GM23338 (cell line): ENCODE measurements around the gene BCAP29.

Source experiments
- CREB1 ChIP-seq: fragments of 250-450 bp; sonication (Bioruptor Pico); IDR thresholded peaks from 2 replicates; pipeline ENCODE4 v1.5.0; 2020; ENCODE audit warnings: low read depth, mild to moderate bottlenecking, moderate library complexity
- EZH2 ChIP-seq: fragments of 200-600 bp; sonication (generic); IDR thresholded peaks from one replicate; pipeline ENCODE4 v1.8.0; 2017; ENCODE audit warnings: antibody characterized with exemption, mild to moderate bottlenecking, low read depth; ENCODE audit not compliant: unreplicated experiment
- EZH2phosphoT487 ChIP-seq: fragments of 200-600 bp; sonication (generic); IDR thresholded peaks from one replicate; pipeline ENCODE4 v1.8.1; 2018; ENCODE audit warnings: antibody characterized with exemption; ENCODE audit not compliant: unreplicated experiment
- JUNB ChIP-seq: IDR thresholded peaks from one replicate; pipeline ENCODE4 v1.6.1; 2016; ENCODE audit warnings: antibody characterized with exemption; ENCODE audit not compliant: unreplicated experiment
- NANOG ChIP-seq: IDR thresholded peaks from 2 replicates; pipeline ENCODE4 v1.6.1; 2016; ENCODE audit warnings: antibody characterized with exemption, borderline replicate concordance
- POLR2AphosphoS5 ChIP-seq: IDR thresholded peaks from 2 replicates; pipeline ENCODE4 v1.6.1; 2016; ENCODE audit warnings: antibody characterized with exemption, low read depth
- STAT1 ChIP-seq: IDR thresholded peaks from one replicate; pipeline ENCODE4 v1.6.1; 2016; ENCODE audit warnings: antibody characterized with exemption; ENCODE audit not compliant: unreplicated experiment
- ZNF114 ChIP-seq: fragments of 250-450 bp; sonication (Bioruptor Pico); IDR thresholded peaks from 2 replicates; pipeline ENCODE4 v1.5.0; 2020; ENCODE audit warnings: mild to moderate bottlenecking, moderate library complexity
- ZNF331 ChIP-seq: fragments of 250-450 bp; sonication (Bioruptor Pico); IDR thresholded peaks from 2 replicates; pipeline ENCODE4 v1.5.0; 2020; ENCODE audit warnings: low read depth, mild to moderate bottlenecking, moderate library complexity
- TF ChIP-seq, protein P1 (sequence below), 2 experiments: fragments of 200-600 bp in 1 of 2; sonication (generic) in 1 of 2; conservative IDR thresholded peaks; 2 replicates each; pipeline versions ENCODE4 v1.5.1 to v1.6.1; 2016 to 2017; ENCODE audit warnings: antibody characterized with exemption in 2 of 2, low read depth in 2 of 2, mild to moderate bottlenecking in 2 of 2, moderate library complexity in 1 of 2
- TF ChIP-seq, protein P2 (sequence below): IDR thresholded peaks from one replicate; pipeline ENCODE4 v1.6.1; 2018; ENCODE audit warnings: antibody characterized with exemption; ENCODE audit not compliant: unreplicated experiment
- TF ChIP-seq, protein P3 (sequence below): IDR thresholded peaks from 2 replicates; pipeline ENCODE4 v1.6.1; 2016; ENCODE audit warnings: antibody characterized with exemption

DNA sequence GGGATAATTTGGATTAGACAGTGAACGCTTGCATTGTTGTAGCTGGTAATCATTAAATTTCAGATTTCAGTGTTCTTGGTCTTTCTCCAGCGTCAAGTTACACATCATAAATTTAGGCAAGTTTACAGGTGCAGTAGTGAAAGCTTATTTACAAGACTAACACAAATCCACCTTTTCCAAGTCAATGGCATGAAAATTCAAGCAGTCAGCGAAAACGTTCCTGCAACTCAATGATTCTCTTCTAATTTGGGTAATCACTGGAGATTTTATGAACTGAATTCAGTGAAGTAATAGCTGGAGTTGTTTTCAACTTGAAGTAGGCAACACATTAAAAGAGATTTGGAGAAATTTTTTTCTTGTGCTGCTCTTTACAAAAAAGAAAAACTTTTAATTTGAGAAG, 17.9 kb downstream of the BCAP29 start:
- TF ChIP-seq EZH2phosphoT487 (no peak), EZH2 (no peak), POLR2AphosphoS5 (no peak), ZNF331 (no peak), CREB1 (CRISPR knock-in tag) (no peak), JUNB (no peak), NANOG (no peak), STAT1 (no peak), ZNF114 (CRISPR knock-in tag) (no peak)
- TF ChIP-seq, protein P1, sequence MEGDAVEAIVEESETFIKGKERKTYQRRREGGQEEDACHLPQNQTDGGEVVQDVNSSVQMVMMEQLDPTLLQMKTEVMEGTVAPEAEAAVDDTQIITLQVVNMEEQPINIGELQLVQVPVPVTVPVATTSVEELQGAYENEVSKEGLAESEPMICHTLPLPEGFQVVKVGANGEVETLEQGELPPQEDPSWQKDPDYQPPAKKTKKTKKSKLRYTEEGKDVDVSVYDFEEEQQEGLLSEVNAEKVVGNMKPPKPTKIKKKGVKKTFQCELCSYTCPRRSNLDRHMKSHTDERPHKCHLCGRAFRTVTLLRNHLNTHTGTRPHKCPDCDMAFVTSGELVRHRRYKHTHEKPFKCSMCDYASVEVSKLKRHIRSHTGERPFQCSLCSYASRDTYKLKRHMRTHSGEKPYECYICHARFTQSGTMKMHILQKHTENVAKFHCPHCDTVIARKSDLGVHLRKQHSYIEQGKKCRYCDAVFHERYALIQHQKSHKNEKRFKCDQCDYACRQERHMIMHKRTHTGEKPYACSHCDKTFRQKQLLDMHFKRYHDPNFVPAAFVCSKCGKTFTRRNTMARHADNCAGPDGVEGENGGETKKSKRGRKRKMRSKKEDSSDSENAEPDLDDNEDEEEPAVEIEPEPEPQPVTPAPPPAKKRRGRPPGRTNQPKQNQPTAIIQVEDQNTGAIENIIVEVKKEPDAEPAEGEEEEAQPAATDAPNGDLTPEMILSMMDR (conservative IDR thresholded peaks at IDR 0.05; ENCODE audit: low read depth in 2 of 2) = no peak
- TF ChIP-seq, protein P2, sequence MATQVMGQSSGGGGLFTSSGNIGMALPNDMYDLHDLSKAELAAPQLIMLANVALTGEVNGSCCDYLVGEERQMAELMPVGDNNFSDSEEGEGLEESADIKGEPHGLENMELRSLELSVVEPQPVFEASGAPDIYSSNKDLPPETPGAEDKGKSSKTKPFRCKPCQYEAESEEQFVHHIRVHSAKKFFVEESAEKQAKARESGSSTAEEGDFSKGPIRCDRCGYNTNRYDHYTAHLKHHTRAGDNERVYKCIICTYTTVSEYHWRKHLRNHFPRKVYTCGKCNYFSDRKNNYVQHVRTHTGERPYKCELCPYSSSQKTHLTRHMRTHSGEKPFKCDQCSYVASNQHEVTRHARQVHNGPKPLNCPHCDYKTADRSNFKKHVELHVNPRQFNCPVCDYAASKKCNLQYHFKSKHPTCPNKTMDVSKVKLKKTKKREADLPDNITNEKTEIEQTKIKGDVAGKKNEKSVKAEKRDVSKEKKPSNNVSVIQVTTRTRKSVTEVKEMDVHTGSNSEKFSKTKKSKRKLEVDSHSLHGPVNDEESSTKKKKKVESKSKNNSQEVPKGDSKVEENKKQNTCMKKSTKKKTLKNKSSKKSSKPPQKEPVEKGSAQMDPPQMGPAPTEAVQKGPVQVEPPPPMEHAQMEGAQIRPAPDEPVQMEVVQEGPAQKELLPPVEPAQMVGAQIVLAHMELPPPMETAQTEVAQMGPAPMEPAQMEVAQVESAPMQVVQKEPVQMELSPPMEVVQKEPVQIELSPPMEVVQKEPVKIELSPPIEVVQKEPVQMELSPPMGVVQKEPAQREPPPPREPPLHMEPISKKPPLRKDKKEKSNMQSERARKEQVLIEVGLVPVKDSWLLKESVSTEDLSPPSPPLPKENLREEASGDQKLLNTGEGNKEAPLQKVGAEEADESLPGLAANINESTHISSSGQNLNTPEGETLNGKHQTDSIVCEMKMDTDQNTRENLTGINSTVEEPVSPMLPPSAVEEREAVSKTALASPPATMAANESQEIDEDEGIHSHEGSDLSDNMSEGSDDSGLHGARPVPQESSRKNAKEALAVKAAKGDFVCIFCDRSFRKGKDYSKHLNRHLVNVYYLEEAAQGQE = no peak
- TF ChIP-seq, protein P3, sequence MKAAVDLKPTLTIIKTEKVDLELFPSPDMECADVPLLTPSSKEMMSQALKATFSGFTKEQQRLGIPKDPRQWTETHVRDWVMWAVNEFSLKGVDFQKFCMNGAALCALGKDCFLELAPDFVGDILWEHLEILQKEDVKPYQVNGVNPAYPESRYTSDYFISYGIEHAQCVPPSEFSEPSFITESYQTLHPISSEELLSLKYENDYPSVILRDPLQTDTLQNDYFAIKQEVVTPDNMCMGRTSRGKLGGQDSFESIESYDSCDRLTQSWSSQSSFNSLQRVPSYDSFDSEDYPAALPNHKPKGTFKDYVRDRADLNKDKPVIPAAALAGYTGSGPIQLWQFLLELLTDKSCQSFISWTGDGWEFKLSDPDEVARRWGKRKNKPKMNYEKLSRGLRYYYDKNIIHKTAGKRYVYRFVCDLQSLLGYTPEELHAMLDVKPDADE = no peak
